Sigmoid colon (tissue), 7 donors: ENCODE data around the gene THSD7B. TPM values are rescaled to one million over a fixed set of nuclear protein-coding genes. Genes with fewer than 3 reads are reported as not detected.

Experiments used
- DNase-seq: peaks from one replicate; pipeline ENCODE4 v3.0.0-alpha.2; 2019
- H3K27ac ChIP-seq, 4 donors: fragments of 200-600 bp; sonication (generic); one replicate each; pipeline ENCODE4 v1.5.1; 2016 to 2019; ENCODE audit warnings: mild to moderate bottlenecking in 1 of 4
- H3K27me3 ChIP-seq, 3 donors: fragments of 200-600 bp; sonication (generic); one replicate each; pipeline ENCODE4 v1.5.1; 2019; ENCODE audit warnings: mild to moderate bottlenecking in 1 of 3
- H3K36me3 ChIP-seq, 4 donors: fragments of 200-600 bp; sonication (generic); one replicate each; pipeline ENCODE4 v1.5.1; 2016 to 2019
- H3K4me1 ChIP-seq, 4 donors: fragments of 200-600 bp; sonication (generic); one replicate each; pipeline ENCODE4 v1.5.1; 2017 to 2019
- H3K4me3 ChIP-seq, 4 donors: fragments of 200-600 bp; sonication (generic); one replicate each; pipeline ENCODE4 v1.5.1; 2017 to 2019; ENCODE audit warnings: mild to moderate bottlenecking in 2 of 4, moderate library complexity in 1 of 4
- H3K9me3 ChIP-seq, 4 donors: fragments of 200-600 bp in 3 of 4; sonication (generic) in 3 of 4; one replicate each; pipeline versions ENCODE4 v1.5.1 to v1.6.1; 2013 to 2019
- EP300 ChIP-seq, 4 donors: sonication (generic); formaldehyde crosslinking; IDR thresholded peaks; one replicate each; pipeline ENCODE4 v1.6.1; 2017; ENCODE audit warnings: antibody characterized with exemption in 4 of 4
- POLR2A ChIP-seq, 2 donors: fragments of 450-650 bp; IDR thresholded peaks; one replicate each; pipeline ENCODE4 v1.6.1; 2016; ENCODE audit warnings: antibody characterized with exemption in 2 of 2, mild to moderate bottlenecking in 2 of 2, moderate library complexity in 2 of 2
- POLR2AphosphoS5 ChIP-seq, 4 donors: sonication (generic); formaldehyde crosslinking; IDR thresholded peaks; one replicate each; pipeline ENCODE4 v1.6.1; 2017; ENCODE audit warnings: antibody characterized with exemption in 4 of 4
- WGBS, 2 donors: extraction: QIAGEN DNeasy Blood & Tissue Kit; methylation state at CpG; one replicate each; pipeline ENCODE4 v1.1.7; 2013; 5-methylcytosine and 5-hydroxymethylcytosine counted together
- intact Hi-C: fragments of 100-400 bp; cut with DNase I; formaldehyde crosslinking; loops from one replicate; pipeline ENCODE4 v1.15.1; 2023
- polyA plus RNA-seq, 3 donors: library from polyadenylated mRNA; stranded (reverse); fragments of 200-250 nt; gene quantifications; one replicate each; pipeline ENCODE4 v1.2.3, GENCODE V29; 2013
- total RNA-seq, 4 donors: library from RNA; depleted of rRNA; stranded (reverse); fragments of >200 nt; gene quantifications; one replicate each; pipeline ENCODE4 v1.1.0, GENCODE V29; 2016
- TF ChIP-seq, protein P1 (sequence below), 4 experiments: fragments of 450-650 bp in 3 of 4; fragments of 200-600 bp in 1 of 4; IDR thresholded peaks; one replicate each; pipeline ENCODE4 v1.5.1; 2016 to 2019; ENCODE audit warnings: antibody characterized with exemption in 4 of 4, mild to moderate bottlenecking in 3 of 4, moderate library complexity in 2 of 4
- donor health status: healthy with polysubstance abuse.
- donor health status: Bipolar disorder and iron deficiency.
- donor health status: healthy.

Gene THSD7B
- total and polyA plus RNA-seq, 7 donors, result 0.16 to 0.83 (median 0.27) TPM; not detected in 2

GRCh38 chr2:137383391-137383790 is 618.0 kb downstream of the THSD7B start:
- DNase-seq, result no peak
- peaks cover 0 to 5% (median 0%) of the 10 kb centered on the region in 4 donors for H3K9me3 ChIP-seq
- intact Hi-C loops, result no loop called here
- H3K4me1 ChIP-seq, result no peaks in the 10 kb centered on the region
- H3K4me3 ChIP-seq, result no peak overlapping the region
- whole genome bisulfite sequencing, 2 donors, result 93 to 94% methylated on average over 7 of the region's 7 CpGs
- H3K27me3 ChIP-seq, result no peaks in the 10 kb centered on the region
- H3K27ac ChIP-seq, result no peak overlapping the region
- TF ChIP-seq POLR2AphosphoS5 (IDR thresholded peaks at IDR 0.05) (no peak), EP300 (IDR thresholded peaks at IDR 0.05) (no peak), POLR2A (IDR thresholded peaks at IDR 0.05) (no peak)
- TF ChIP-seq, protein P1, sequence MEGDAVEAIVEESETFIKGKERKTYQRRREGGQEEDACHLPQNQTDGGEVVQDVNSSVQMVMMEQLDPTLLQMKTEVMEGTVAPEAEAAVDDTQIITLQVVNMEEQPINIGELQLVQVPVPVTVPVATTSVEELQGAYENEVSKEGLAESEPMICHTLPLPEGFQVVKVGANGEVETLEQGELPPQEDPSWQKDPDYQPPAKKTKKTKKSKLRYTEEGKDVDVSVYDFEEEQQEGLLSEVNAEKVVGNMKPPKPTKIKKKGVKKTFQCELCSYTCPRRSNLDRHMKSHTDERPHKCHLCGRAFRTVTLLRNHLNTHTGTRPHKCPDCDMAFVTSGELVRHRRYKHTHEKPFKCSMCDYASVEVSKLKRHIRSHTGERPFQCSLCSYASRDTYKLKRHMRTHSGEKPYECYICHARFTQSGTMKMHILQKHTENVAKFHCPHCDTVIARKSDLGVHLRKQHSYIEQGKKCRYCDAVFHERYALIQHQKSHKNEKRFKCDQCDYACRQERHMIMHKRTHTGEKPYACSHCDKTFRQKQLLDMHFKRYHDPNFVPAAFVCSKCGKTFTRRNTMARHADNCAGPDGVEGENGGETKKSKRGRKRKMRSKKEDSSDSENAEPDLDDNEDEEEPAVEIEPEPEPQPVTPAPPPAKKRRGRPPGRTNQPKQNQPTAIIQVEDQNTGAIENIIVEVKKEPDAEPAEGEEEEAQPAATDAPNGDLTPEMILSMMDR (IDR thresholded peaks at IDR 0.05), result no peak
- no peaks in the 10 kb centered on the region for H3K36me3 ChIP-seq

- no peak for TF ChIP-seq POLR2A (IDR thresholded peaks at IDR 0.05)
- TF ChIP-seq POLR2AphosphoS5 (IDR thresholded peaks at IDR 0.05), result no peak
- TF ChIP-seq, protein P1 (IDR thresholded peaks at IDR 0.05), result no peak
- no peak for TF ChIP-seq EP300 (IDR thresholded peaks at IDR 0.05)
- Histone ChIP-seq H3K36me3 (no peaks in the 10 kb centered on the region), H3K27ac (no peak overlapping the region), H3K27me3 (no peaks in the 10 kb centered on the region), H3K4me1 (no peaks in the 10 kb centered on the region), H3K4me3 (no peak overlapping the region), H3K9me3 (peaks cover 0 to 2% (median 0%) of the 10 kb centered on the region in 4 donors)
- no peak for DNase-seq
- 76 to 86% methylated on average over 2 of the region's 2 CpGs for WGBS, 2 donors
- intact Hi-C loops, result no loop called here
These were observed 621.7 kb downstream of the THSD7B start for GRCh38 chr2:137387044-137387443.

DNA sequence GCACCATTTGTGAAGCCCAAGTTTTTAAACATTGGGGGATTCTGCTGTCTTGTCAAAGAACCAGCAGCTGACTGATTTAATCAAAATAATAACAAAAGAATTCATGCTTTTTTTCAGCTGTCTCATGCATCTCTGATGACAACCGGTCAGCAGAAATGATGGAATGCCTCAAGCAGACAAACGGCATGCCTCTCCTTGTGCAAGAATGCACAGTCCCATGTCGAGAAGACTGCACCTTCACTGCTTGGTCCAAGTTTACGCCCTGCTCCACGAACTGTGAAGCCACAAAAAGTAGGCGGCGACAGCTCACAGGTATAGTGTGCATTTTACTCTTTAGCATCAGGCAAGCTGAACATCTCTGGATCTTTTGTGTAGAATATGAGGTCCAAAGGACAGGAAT is 640.2 kb downstream of the THSD7B start:
- H3K27me3 ChIP-seq, result no peaks in the 10 kb centered on the region
- WGBS, 2 donors, result 60 to 88% methylated on average over 7 of the region's 7 CpGs
- no peak for DNase-seq
- intact Hi-C loops, result no loop called here
- TF ChIP-seq, protein P1 (IDR thresholded peaks at IDR 0.05), result no peak
- no peak for TF ChIP-seq EP300 (IDR thresholded peaks at IDR 0.05)
- H3K4me1 ChIP-seq, result no peaks in the 10 kb centered on the region
- H3K36me3 ChIP-seq, result no peaks in the 10 kb centered on the region
- H3K27ac ChIP-seq, result no peak overlapping the region
- no peak overlapping the region for H3K4me3 ChIP-seq
- peaks cover 0 to 3% (median 0%) of the 10 kb centered on the region in 4 donors for H3K9me3 ChIP-seq

GRCh38 chr2:137411585-137411984 is 646.2 kb downstream of the THSD7B start:
- no peak for DNase-seq

More at GRCh38 chr2:137411585-137411984, 646.2 kb downstream of the THSD7B start:
- Histone ChIP-seq H3K4me1 (no peaks in the 10 kb centered on the region), H3K27ac (no peak overlapping the region), H3K27me3 (no peaks in the 10 kb centered on the region), H3K36me3 (no peaks in the 10 kb centered on the region), H3K9me3 (peaks cover 0 to 3% (median 0%) of the 10 kb centered on the region in 4 donors), H3K4me3 (no peak overlapping the region)
- TF ChIP-seq POLR2AphosphoS5 (IDR thresholded peaks at IDR 0.05) (no peak), EP300 (IDR thresholded peaks at IDR 0.05) (no peak), POLR2A (IDR thresholded peaks at IDR 0.05) (no peak)
- TF ChIP-seq, protein P1 (IDR thresholded peaks at IDR 0.05), result no peak
- intact Hi-C loops, result no loop called here
- 62 to 67% methylated on average over 5 of the region's 5 CpGs for WGBS, 2 donors
